Activated CD4-positive, CD25-positive, alpha-beta regulatory T cell treated with anti-CD3 and anti-CD28 coated beads, Interleukin-2, amount 50 U/mL, for 24 hours (primary cell): ENCODE data around the gene ELAC1.
A peak's percentile ranks its signal among the peaks of the same experiment; 100 is the strongest.
"Not testable (repeated sequence)": the region's sequence is repeated elsewhere in the genome, so short reads cannot be mapped to it uniquely, and the experiment has no call there.

ENCODE experiments used
- ATAC-seq, 2 donors: fragments of 150-1000 bp; cut with Tn5 transposase; one replicate each; pipeline ENCODE4 v1.10.0; 2021; ENCODE audit warnings: mild to moderate bottlenecking in 1 of 2, moderate library complexity in 1 of 2

The ELAC1 gene

DNA sequence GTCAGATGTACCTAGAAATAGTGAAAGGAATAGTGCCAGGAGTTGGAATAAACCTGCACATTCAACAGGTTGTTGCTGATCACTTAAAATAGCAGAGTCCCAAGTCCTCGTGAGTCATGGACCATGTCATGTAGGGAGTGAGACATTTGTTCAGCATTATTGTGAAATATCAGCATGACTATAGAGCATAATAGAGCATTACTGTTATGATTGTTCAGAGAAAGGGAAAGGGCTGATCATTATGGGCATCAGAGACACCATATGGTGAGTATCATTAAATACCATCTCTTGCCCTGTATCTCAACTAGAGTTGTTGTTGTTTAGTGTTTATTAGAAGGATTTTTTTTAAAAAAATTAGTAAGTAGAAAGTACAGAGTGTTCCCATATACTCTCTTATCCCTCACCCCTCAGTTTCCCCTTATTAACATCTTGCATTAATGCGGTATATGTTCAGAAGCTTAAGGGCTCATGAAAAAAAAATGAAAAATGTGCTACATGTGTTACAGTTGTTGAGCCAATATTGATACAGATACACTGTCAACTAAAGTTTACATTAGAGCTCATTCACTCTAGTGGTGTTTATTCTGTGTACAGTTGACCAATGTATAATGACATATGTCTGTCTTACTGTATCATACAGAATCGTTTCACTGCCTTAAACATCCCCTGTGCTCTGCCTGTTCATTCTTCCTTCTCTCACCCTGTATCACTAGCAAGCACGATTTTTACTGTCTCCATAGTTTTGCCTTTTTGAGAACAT, 5.7 kb downstream of the ELAC1 start:
- peak; percentile 96 for ATAC-seq

DNA sequence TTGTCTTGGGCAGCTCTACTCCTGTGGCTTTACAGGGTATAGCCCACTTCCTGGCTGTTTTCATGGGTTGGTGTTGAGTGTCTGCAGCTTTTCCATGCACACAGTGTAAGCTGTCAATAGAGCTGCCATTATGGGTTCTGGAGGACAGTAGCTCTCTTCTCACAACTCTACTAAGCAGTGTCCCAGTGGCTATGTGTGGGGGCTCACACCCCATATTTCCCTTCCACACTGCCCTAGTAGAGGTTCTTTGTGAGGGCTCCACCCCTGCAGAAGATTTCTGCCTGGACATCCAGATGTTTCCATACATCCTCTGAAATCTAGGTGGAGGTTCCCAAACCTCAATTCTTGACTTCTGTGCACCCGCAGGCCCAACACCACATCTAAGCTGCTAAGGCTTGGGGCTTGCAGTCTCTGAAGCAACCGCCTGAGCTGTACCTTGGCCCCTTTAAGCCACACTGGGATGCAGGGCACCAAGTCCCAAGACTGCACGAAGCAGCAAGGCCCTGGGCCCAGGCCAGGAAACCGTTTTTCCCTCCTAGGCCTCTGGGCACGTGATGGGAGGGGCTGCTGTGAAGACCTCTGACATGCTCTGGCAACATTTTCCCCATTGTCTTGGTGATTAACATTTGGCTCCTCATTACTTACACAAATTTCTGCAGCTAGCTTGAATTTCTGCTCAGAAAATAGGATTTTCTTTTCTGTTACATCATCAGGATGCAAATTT, 9.4 kb downstream of the ELAC1 start:
- no peak for ATAC-seq

DNA sequence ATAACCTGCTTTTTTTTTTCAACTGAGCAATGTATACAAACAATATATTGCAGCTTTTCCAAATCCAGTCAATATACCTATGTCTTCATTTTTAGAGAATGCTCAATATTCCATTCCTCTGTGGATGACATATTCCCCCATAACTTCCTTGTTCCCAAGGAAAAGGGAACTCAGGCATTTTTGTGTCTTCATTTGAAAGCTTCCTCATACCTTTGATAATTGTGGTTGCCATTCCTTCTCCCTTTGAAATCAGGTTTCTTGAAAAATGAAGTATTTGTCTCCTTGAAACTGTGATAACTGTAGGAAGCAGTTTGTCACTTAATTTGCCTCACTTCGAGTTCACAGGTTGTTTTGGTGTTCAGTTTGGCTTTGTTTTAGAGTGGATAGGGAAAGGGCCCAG, 13.5 kb downstream of the ELAC1 start:
- no peak for ATAC-seq

DNA sequence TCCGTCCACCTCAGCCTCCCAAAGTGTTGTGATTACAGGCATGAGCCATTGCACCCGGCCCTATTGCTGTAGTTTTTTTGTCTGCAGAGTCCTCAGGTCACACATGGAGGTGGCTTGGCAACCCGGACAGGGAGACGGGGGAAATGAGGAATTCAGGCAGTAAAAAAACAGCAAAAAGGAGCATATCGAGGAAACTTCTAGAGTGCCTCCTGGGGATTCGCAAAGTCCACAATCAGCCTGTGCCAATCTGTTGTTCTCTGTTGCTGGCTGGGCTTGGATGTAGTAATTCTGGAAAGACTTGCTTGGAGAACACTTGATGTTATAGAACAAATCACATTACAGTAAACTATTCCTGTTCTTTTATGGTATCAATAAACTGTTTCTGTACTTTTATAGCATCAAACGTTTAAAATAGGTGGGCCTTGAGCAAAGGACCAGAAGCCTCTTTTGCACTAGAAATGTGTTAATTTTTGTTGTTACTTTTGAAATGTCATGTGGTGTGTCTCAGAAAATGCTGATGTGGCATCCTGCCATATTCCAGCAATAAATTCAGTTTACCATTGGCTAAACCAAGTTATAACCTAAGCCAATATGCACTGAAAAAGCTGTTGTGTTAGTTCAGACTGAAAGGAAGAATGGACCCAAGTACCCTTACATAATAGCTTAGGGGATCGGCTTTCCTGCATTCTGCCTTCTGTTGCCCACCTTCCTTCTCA, 14.4 kb downstream of the ELAC1 start:
- ATAC-seq = no peak

DNA sequence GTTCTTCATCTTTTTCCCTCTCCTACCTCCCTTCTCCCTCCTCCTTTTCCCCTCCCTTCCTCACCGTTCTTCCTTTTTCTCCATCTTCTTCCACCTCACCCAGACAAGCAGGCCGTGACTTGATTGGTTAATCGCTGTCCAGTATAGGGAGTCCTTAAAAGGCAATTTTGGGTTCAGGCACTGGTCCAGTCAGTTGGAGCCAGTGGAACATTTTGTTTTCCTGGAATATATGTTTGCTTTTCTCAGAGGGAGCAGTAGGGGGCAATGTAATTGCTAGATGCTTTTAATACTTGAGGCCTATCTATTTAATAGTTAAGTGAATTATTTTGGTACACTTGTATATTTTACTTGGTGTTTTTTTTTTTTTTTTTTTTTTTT, 15.0 kb downstream of the ELAC1 start:
- ATAC-seq = no peak

DNA sequence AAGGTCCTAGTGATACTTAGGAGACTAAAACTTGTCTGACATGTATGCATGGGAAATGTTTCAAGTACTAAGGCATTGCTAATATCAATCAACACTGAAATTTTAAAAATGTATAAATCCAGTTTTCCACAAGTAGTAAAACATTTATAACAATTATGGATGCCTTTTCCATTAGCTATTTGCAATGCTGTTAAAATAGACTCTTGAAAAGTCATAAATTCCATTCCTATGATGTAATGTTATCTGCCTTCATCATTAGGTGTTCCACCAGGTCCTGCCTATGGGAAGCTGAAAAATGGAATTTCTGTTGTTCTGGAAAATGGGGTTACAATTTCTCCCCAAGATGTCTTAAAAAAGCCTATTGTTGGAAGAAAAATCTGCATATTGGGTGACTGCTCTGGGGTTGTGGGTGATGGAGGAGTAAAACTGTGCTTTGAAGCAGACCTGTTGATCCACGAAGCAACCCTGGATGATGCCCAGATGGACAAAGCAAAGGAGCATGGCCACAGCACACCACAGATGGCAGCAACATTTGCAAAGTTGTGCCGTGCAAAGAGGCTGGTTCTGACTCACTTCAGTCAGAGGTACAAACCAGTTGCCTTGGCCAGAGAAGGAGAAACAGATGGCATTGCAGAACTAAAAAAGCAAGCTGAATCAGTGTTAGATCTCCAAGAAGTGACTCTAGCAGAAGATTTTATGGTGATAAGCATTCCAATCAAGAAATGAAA, 18.7 kb downstream of the ELAC1 start:
- ATAC-seq = no peak

DNA sequence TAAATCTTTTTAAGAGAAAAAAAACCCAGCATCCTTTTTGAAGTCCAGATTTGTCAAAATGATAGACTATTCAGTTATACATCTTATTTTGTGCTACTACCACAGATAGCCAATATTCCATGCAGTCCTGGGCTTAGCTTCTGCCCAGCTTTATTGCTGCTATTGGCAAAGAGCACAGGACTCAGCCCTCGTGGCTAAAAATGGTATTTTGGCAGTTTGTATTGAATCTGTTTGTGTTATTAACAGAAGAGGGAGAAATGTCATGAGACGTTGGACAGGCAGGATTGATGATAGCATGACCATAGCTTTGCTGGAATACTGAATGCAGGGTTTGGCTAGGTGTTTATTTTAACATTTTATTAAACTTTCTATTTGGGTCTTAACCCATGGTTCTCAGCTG, 19.4 kb downstream of the ELAC1 start:
- ATAC-seq = no peak

DNA sequence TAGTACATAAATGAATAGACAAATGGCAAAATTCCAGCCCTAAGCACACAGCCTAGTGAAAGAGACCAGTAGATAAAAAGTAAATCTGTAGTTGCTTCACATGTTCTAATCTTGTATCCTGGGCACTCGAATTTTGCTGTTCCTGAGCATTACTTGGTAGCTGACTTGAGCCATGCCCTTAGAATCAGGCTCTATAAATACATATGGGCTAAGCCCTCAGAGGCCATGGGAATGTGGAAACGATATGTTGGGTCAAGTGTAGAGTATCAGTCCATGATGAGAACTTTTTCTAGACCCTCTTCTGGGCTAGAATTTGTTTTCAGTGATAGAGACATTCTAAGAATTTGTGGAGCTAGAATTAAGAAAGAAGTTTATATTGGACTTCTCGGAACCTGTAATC, 21.9 kb downstream of the ELAC1 start:
- ATAC-seq = no peak

DNA sequence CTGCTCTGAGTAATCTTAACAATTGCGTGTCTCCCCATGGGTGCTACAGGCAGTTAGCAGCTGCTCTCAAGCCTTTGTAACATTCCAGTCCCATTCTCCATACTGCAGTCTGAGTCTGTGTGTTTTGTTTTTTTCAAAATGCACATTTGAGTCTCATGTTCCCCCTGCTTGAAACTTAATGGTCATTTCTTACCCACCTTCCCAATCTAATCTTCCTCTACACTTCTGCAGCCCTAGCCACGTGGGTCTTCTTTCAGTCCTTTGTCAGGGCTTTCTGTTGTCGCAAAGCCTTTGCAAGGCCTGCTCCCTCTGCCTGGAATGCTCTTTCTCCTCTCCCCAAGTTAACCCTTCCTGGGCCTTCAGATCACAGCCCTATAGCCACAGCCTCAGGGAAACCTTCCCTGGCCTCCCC, 24.5 kb downstream of the ELAC1 start:
- no peak for ATAC-seq

DNA sequence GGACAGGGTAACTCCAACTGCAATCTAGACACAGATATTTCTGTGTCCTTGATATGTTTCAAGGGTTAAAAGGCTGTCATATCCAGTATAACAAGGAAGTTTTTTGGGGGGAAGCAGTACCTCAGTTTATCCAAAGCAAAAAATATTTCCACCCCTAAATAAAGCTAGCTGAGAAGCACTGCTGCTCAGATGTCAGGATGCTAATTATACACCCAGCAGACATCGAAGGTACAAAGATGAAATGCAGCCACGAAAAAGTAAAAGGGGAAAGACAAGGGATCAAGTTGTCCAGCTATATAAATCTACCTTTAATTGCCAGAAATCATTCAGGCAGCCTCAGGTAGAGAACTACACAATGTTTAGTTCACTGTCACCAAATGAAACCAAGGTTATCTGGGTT, 26.2 kb downstream of the ELAC1 start:
- no peak for ATAC-seq

DNA sequence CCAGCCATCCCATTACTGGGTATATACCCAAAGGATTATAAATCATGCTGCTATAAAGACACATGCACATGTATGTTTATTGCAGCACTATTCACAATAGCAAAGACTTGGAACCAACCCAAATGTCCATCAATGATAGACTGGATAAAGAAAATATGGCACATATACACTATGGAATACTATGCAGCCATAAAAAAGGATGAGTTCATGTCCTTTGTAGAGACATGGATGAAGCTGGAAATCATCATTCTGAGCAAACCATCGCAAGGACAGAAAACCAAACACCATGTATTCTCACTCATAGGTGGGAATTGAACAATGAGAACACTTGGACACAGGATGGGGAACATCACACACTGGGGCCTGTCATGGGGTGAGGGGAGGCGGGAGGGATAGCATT, 35.3 kb downstream of the ELAC1 start:
- not testable (repeated sequence) for ATAC-seq

DNA sequence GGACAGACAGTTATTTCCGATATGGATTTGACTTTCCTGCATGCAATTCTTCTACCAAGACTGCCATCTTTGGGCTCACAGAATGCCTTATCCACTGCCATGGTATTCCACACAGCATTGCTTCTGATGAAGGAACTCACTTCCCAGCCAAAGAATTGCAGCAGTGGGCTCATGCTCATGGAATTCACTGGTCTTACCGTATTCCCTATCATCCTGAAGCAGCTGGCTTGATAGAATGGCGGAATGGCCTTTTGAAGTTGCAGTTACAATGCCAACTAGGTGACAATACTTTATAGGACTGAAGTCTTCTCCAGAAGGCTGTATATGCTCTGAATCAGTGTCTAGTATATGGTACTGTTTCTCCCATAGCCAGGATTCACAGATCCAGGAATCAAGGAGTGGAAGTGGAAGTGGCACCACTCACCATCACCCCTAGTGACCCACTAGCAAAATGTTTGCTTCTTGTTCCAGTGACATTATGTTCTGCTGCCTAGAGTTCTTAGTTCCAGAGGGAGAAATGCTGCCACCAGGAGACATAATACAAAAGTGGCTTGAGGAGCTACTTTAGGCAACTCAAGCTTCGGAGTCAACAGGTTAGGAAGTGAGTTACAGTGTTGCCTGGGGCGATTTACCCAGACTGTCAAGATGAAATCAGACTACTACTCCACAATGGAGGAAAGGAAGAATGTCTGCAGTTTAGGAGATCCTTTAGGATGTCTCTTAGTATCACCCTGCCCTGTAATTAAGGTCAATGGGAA, 38.4 kb downstream of the ELAC1 start:
- ATAC-seq = no peak

DNA sequence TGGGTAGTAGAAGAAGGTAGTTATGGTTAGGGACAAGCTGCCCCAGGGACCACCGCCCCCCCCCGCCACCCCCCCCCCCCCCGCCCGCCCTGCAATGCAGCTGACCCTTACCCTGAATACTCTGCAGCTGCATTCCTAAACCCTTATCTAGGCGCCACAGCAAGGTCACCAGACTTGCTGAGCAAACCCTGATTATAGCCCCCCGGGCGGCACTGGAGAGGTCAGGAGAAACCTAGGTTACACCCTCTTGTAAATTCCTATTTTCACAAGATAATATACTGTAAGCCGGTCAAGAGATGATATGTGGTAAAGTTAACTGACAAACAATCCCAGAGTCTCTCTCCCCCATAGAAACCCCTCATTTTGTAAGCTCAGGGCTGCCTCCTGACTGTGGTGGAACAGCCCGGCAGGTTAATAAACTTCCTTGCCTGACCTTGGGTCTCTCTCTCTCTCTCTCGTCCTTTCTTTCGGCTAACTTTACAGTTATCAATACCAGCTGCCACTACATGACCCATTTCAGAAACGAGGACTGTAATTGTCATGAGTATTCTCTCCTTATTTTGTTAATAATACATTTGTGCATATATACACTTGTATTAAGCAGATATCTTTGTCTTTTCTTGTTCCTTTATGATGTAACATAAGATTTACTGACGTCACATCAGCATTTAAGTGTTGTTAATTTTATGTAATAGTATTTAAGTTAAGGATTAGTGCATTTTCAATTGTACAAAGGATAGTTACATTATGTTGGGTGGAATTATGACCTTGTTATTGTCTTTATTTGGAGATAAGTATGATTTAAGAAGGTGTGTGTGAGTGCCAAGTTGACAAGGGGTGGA, 39.3 kb downstream of the ELAC1 start:
- ATAC-seq = no peak

DNA sequence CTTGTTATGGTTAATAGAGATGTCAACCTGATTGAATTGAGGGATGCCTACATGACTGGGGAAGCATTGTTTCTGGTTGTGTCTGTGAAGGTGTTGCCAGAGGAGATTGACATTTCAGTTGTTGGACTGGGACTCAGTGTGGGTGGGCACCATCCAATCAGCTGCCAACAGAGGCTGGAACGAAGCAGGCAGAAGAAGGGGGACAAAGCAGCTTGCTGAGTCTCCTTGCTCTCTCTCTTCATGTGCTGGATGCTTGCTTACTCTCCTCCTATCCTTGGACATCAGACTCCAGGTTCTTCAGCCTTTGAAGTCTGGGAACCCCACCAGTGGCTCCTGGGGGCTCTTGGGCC, 39.9 kb downstream of the ELAC1 start:
- ATAC-seq = no peak

DNA sequence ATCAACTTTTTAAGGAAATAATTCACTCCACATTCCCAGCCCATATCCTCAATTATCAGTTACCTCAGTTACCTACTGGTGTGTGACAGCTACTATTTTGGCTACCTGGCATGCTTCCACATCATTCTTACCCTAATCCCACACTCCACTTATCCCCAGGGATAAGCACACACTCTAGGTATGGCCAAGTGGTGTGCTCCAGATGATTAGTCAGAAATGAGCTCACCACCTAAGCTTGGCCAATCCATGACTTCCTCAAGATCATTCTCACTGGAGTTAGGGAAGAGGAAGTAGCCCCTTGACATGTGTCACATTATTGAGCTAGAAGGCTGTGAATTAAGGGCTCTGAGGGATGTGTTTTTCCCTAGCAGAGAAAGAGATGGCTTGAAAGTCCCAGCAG, 41.2 kb downstream of the ELAC1 start:
- no peak for ATAC-seq

DNA sequence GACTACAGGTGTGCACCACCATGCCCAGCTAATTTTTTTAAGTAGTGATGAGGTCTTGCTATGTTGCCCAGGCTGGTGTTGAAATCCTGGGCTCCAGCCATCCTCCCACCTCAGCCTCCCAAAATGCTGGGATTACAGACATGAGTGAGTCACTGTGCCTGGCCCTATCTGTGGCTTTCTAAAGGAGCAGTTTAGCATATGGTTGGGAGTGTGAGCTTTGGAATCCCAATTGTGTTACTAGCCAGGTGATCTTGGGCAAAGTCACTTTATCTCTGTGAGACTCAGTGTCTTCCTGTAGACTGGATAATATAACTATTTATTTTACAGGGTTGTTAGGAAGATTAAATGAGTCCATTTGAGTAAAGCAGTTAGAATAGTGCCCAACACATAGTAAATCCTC, 42.4 kb downstream of the ELAC1 start:
- ATAC-seq = no peak

DNA sequence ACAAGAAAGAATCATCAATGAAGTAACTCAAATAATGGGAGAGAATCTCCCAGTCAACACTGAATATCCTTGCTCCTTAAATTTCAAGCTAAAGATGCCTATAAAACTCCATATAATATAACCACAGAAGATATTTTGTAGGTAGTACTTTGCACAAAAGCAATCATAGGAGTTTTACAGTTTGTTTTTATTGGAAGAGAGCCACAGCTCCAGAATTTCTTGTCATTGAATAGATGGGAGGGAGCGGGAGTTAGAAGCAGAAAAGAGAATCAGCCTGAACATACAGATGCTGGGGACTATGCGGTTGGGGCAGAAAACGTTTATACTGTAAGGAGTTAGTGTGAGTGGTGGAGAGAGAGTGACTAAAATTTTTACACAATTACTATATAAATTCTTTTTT, 43.9 kb downstream of the ELAC1 start:
- ATAC-seq = no peak

DNA sequence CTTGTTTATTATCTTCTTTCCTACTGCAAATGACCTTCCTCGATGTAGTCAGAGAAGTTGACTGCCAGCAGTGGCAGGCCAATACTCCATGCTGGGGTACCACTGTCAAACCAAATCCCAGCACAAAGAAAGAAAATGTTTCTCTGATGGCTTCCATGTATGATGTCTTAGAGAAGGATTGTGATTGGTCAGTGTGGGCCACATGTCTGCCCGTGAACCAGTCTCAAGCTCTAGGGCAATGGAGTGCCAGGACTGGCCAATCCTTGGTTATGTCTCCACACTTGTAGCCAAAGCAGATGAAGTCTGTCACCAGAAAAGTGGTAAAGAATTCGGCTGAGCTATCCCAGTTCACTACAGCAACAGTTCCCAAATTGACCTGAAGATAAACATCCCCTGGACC, 44.6 kb downstream of the ELAC1 start:
- no peak for ATAC-seq

DNA sequence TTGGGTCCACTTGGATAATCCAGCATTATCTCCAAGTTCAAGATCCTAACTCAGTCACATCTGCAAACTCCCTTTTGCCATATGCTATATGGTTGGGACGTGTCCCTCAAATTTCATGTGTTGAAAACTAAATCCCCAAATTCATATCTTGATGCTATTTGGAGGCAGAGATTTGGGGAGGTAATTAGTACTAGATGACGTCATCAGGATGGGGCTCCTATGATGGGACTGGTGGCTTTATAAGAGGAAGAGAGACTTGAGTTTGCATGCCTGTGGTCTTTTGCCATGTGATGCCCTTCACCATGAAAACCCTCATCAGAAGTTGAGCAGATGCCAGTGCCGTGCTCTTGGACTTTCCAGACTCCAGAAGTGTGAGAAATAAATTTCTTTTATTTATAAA, 45.4 kb downstream of the ELAC1 start:
- ATAC-seq = no peak

DNA sequence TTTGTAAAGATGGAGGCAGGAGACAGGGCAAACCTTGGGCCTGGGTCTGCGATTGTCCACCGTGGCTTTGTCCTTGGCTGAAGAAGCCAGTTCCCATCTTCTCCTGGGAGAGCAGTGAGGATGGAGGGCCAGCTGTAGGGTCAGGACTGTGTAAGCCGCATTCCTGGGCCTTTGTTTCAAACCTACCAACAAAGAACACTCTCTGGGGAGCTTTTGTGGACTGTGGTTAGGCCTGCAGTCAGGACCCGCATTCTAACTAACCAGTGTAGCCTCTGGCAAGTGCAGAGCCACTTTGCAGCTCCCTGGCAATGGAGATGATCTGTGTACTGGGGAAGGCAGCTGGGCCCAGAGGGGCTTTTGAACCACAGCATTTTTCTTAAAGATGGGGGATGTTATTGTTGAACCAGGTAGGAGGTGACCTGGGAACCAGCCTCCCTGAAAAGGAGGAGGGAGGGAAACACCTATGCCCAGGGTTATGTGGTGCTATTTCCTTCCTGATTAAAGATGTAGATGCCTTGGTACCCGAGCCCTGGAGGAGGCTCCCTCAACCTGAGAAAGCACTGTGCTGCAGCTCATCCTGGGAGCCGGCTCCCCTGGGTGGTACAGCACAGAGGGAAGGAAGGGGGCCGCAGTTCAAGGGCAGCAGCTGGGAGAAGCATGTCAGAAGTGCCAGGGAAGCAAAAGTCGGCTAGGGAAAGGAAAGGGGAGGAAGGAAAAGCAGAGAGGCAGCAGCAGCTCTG, 49.5 kb downstream of the ELAC1 start:
- ATAC-seq = no peak

DNA sequence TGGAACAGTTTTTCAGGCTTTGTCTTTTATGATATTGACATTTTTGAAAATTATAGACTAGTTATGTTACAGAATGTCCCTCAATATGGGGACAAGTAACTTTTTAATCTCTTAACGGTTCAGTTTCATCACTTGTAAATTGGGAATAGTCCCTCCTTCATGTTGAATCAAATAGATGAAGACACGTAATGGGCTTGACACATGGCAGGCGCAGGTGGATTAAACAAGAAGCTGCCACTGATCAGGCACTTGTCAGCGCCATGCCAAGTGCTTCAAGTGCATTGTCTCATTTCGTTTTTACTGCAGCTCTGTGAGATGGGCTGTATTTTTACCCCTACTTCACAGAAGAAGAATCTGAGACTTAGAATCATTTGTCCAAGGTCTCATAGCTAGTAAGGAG, 52.7 kb downstream of the ELAC1 start:
- ATAC-seq = no peak
